HG03025 (cell line): ENCODE results near the gene CCDC57.
"Not testable (repeated sequence)": the region's sequence is repeated elsewhere in the genome, so short reads cannot be mapped to it uniquely, and the experiment has no call there.

Source experiments
- ATAC-seq: cut with Tn5 transposase; IDR thresholded peaks from one replicate; pipeline ENCODE4 v1.9.1; 2021; ENCODE audit warnings: mild to moderate bottlenecking, moderate library complexity; ENCODE audit not compliant: unreplicated experiment, low FRiP score

Gene CCDC57

DNA sequence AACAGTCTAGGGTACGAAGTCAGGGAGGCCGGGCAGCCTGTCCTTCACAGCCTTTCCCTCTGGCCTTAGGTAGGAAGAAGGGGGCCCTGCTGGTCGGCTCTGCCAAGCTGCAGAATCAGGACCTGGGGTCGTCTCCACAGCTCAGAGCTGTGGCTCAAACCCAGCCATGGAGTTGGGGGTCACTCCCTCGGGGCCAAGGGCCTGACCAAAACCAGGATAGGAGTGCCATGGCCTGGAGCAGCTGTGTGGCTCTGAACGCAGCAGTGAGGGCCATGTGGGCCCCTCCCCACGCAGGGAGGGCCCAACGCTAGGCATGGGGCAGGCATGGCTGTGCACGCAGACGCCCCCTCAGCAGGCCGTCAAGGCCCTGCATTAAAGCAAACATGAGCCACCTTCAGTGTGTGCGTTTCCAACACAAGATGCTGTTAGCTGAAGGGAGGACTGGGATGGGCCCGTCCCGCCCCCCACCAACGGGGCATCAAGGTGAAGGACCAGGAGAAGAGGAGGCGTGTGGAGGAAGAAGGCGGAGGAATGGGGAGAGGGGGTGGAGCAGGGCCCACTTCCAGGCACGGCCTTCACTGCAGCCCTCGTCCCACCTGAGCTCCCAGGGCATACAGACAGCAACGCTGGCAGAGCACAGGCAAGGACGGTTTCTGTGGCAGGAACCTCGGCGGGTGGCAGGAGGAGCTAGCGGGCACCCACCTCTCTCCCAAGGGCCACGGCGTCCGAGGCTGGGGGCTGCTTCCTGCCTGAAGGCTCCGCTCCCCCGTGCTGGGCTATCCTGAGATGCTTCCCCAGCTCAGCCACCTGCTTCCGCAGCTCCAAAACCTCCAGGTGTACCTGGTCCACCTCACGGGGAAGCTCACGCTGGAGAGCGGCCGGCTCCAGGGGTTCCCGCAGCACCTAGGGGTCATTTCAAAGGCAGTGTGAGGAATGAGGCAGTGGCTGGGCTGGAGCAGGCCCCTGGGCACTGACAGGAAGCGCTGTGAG is 55.3 kb downstream of the CCDC57 start:
- no peak for ATAC-seq

DNA sequence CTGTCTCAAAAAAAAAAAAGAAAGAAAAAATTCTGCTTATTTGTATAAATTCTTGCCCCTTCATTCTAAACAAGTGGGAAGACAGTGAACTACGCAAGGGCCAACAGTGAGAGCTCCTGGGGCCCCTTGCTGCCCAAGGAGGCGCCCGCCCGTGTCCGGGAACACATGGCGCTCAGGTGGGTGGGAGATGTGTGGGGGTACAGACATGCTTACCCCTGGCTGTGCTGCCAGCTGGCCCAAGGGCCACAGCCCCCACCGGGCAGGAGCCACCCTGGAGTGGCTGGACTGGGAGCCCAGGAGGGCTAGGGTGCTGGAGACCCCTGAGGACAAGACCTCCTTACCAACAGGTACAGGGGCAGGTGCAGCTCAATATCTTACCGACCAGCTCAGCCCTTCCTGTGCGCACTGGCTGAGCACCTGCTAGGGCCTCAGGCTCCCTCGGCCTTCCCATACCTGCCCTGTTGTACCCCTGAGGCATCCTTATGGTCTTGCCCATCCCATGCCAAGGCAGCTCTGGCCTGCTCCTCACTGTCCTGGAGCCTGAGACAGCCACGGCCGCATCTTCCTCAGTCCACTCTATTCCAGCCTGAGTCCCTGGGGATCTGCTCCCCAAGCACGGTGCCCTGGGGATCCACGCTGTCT is 56.2 kb downstream of the CCDC57 start:
- ATAC-seq: no peak

DNA sequence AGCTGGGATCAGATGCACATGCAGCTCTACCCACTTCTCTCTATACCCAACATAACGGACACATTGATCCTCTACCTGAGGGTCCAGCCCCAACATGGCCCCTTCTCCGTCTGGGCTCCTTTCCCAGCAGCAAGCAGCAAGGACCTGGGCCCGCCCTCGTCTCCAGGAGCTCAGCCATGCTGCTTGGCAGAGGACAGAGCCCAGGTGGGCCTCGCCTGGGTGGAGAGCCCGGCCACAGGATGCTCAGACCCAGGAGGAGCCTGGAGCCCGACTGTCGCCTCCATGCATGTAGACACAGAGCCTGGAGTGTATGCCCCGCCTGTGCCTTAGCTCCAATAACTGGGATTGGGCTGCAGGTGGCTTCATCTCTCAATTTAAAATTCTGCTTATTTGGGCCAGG is 57.0 kb downstream of the CCDC57 start:
- ATAC-seq: no peak

DNA sequence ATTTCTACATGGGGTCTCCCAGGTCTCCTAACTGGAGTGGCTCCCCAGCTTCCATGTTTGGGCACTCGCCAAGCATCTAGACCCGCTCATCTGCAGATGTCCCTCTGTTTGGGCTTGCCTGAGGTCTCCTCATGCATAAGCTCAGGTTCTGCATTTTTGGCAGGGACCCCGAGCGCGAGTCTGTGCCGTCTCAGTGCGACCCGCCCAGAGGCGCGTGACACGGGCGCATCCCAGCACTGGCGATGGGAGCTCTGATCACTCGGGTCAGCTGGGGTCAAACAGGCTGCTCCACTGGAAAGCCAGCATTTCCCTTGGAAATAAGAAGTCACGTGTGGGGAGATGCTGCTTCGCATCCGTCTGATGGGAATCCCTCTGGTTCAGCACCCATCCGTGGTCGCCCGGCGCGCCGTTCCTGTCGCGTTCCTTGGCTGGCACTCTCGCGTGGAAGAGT is 57.7 kb downstream of the CCDC57 start:
- no peak for ATAC-seq

DNA sequence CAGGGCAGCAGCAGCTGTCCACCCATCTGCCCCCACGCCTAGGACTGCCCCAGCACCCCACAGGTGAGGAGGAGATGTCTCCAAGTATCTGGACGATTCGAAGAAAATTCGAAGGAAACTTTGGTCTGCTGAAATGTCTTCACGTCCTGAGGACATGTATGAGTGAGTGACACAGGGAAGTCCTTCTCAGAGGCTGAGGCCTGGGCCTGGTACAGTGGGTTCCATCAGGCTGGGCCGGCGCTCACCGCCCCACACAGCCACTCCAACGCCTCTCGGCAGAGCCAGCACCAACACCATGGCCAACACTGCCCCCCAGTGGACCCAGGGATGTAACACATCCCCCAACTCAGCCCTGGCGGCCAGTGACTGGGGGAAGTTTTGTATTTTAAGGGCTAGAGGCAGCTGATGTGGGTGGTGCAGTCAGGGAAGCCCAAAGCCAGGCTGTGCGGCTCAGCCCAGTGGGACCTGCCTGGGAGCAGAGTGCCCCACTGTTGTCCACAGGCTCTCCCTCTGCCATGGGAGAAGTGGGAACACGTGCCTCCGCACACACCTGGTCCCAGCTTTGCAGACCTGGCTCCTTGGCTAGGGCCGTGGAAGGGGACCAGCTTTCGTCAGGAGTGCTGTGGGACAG is 58.8 kb downstream of the CCDC57 start:
- no peak for ATAC-seq

DNA sequence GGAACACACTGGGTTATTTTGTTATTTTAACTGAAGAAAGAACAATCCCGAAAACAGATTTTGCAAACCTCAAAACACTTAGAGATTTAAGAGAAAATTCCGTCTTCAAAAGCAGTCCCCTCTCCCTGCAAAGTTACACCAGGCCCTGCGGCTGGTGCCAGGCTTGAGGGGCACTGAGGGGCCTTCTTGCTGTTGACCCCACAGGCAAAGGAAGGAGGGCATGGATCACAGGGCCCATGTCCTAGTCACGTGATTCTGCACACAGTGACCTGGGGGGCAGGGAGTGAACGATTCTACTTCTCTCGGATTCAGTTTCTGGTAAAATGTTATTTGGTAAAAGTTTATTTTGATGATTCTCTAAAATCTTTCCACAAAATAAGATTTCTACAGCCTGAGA is 59.3 kb downstream of the CCDC57 start:
- no peak for ATAC-seq

DNA sequence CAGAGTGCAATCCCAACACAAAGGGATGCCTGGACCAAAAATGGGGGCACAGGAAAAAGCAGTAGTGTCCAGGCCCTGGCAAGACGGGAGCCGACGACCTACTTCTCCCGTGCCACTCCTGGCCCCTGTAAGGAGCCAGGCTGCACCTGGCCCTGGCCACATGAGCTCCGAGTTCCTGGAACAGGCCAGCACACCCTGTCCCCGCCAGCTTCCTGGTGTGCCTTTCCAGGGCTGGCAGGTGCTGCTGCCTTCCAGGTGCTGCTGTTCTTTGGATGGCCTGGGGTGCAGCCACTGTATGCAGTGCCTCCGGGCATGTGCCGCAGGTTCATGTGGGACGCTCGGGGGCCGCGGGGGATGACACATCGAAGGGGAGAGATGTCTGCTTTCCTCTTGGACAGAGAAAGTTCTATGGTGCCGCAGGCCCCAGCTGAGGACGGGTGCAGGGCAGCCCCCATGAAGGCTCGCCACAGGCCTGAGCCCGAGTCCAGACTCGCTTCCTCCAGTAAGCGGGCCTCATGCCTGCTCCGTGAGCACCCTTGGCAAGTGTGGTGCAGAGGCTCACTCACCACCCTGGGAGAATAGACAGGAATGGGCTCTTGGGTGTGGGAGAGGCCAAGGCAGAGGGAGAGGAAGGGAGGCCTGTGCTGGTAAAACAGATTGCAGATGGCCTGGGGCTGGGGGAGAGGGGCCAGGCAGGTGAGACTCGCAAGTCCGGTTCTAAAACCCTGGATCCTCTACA is 59.9 kb downstream of the CCDC57 start:
- no peak for ATAC-seq

DNA sequence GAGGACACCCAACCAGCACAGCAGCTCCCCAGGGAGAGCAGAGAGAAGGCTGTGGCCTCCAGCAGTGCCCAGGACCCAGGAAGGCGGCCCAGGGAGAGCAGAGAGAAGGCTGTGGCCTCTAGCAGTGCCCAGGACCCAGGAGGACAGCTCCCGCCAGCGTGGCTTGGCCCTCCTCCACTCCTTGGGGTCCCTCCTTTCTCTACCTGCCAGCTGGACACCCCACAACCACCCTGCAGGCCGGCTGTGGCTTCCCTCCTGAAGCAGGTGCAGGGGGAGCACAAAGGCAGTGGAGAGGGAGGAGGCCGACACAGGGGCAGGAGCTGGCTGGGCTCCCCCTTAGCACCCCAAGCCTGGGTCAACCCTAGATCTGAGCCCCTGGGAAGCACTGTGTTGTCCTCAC is 60.5 kb downstream of the CCDC57 start:
- no peak for ATAC-seq

DNA sequence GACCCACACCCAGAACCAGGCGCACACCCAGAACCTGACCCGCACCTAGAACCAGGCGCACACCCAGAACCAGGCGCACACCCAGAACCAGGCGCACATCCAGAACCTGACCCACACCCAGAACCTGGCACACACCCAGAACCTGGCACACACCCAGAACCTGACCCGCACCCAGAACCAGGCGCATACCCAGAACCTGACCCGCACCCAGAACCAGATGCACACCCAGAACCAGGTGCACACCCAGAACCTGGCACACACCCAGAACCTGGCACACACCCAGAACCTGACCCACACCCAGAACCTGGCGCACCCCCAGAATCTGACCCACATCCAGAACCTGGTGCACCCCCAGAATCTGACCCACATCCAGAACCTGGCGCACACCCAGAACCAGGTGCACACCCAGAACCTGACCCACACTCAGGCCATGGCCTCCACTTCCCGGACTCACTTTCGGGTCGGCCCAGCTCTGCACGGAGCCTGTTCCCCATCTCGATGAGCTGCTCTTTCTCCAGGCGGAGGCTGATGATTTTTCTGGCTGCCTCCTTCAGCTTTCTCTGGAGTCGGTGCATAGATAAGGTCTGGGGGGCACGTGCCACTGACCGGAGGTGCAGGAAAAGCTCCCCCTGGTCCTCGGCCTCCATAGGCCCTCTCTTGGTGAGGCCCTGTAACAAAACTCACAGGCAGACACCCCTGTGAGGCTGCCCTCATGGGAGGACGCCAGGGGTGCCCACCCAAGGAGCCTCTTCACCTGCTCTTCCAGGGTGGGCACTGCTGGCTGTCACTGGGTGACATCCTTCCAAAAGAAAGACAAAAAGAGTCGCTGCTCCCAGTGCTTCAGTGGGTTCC is 61.3 kb downstream of the CCDC57 start:
- ATAC-seq: no peak

DNA sequence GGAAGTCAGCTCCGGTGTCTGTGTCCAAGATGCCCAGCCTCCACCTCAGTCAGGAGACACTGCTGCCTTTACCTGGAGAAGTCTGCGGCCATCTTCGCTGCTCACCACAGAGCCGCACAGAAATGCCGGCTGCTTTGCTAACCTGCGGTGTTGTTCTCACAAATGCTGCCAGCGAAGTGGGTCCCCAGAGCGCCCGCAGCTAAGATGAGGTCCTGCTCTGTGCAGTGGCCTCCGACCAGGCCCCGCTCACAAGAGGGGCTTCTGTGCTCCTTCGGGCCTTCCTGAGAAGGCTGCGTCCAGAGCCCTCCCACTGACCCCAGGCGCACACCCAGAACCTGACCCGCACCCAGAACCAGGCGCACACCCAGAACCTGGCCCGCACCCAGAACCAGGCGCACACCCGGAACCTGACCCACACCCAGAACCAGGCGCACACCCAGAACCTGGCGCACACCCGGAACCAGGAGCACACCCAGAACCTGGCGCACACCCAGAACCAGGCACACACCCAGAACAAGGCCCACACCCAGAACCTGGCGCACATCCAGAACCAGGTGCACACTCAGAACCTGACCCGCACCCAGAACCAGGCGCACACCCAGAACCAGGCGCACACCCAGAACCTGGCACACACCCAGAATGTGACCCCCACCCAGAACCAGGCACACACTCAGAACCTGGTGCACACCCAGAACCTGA is 63.1 kb downstream of the CCDC57 start:
- ATAC-seq: no peak

DNA sequence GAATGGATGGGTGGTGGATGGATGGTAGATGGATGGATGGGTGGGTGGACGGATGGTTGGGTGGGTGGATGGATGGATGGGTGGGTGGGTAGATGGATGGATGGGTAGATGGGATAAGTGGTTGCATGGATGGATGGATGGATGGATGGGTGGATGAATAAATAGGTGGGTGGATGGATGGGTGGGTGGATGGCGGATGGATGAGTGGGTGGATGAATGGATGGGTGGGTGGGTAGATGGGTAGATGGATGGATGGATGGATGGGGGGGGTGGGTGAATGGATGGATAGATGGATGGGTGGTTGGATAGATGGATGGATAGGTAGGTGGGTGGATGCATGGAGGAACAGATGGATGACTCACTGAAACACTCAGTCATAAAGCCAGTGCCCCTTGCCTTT is 63.6 kb downstream of the CCDC57 start:
- no peak for ATAC-seq

DNA sequence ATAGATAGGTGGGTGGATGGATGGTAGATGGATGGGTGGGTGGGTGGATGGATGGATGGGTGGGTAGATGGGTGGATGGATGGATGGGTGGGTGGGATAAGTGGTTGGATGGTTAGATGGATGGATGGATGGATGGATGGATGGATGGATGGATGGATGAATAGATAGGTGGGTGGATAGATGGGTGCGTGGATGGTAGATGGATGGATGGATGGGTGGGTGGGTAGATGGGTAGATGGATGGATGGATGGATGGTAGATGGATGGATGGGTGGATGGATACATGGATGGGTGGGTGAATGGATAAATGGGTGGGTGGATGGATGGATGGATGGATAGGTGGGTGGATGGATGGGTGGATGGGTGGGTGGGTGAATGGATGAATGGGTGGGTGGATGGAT is 64.6 kb downstream of the CCDC57 start:
- no peak for ATAC-seq

DNA sequence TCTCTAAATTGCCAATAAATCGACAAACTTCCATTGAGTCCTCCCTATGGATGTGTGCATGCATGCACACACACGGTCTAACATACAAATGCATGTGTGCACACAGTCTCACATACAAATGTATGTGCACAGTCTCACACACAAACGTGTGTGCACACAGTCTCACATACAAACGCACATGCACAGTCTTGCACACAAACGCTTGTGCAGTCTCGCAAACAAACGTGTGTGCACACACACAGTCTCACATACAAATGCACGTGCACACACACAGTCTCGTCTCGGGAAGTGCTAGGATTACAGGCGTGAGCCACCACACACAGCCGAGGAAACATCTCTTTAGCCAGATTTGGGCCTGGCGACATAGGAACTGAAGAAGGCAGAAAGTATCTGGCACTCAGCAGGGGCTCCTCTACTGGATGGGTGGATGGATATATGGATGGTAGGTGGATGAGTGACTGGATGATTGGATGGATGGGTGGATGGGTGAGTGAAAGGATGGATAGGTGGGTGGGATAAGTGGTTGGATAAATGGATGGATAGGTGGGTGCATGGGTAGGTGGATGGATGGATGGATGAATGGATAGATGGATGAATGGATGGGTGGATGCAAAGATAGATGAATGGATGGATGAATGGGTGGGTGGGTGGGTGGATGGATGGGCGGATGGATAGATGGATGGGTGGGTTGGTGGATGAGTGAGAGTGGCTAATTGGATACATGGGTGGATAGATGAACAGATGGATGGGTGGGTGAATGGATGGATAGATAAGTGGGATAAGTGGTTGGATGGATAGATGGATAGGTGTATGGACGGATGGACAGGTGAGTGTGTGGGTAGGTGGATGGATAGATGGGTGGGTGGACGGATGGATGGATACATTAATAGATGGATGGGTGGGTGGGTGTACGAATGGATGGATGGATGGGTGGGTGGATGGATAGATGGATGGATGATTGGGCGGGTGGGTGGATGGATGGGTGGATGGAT is 65.7 kb downstream of the CCDC57 start:
- ATAC-seq: no peak

DNA sequence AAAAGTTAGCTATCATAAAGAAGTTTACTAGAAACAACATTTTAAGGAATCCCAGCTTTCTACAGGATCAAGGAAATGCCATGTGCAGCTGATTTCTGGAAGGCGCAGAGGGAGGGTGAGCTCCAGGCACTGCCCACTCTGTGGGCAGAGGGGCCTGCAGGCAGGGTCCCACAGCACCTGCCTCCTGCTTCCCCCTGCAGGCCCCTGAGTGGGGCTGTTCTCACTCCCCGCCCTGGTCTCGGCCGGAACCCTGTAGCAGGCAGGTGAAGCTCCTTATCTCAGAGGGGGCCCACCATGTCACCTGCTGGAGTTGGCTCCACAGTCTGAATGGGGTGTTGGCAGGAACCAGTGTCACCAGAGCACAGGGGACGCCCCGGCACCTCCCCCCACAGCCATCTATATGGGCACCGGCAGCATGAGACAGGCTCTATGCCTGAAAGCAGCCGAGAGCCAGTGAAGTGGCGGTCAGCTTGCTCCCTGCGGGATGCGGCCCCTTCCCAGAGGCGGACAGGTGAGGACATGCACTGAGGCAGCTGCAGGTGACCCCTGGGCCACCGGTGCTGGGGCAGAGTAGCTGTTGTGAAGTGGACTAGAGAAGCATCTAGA is 67.0 kb downstream of the CCDC57 start:
- no peak for ATAC-seq

DNA sequence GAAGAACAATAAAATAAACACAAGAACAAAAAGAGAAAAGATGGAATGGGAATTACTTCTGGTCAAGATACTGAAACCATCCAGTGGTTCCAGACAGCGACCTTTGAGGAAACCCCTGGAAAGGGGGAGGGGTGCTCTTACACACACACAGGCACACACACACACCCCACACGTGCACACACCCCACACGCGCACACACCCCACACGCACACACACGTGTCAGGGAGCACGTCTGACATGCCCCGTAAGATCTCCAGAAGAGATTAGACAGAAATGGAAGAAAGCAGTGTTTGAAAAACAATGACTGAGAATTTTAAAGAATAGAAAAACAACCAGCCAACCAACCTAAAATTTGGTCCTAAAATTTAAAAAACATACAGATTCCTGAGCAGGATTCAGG is 69.3 kb downstream of the CCDC57 start:
- no peak for ATAC-seq

DNA sequence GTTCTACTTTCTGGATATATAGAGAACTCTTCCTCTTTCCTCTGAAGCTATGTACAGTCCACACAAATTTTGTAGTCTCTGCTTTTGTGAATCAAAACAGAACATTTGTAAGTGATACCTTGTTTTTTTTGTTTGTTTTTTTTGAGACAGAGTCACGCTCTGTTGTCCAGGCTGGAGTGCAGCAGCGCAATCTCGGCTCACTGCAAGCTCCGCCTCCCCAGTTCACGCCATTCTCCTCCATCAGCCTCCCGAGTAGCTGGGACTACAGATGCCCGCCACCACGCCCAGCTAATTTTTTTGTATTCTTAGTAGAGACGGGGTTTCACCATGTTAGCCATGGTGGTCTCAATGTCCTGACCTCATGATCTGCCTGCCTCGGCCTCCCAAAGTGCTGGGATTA is 72.7 kb downstream of the CCDC57 start:
- not testable (repeated sequence) for ATAC-seq

DNA sequence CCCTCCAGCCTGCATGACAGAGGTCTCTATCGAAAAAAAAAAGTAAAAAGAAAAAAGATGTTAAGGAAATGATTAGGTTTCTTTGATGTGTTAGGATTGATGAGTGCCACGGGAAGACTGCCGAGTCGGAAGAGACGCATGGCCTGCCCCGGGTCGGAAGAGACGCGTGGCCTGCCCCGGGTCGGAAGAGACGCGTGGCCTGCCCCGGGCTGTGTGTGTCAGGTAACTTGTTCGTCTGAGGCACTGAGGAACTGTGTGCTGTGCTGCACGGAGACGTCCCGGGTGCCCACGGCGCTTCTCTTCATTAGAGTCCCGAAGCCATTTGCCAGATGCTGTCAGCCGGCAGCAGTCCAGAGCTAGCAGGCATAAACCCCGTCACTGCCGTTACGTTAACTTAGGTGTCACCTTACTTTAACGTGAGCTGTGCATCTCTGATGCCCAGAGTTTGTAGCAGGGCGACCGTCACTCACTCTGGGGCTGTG is 74.1 kb downstream of the CCDC57 start:
- ATAC-seq: no peak
